Fibroblast of lung (primary cell): ENCODE measurements around the gene CCDC171.

Experiments used
- CTCF ChIP-seq, 2 donors: IDR thresholded peaks in 1 of 2; conservative IDR thresholded peaks in 1 of 2; 1 replicate in 1 of 2; 2 replicates in 1 of 2; pipeline ENCODE4 v1.5.1; 2011 to 2012; ENCODE audit warnings: low read length in 2 of 2, control low read depth in 1 of 2, inconsistent platforms in 1 of 2, low read depth in 1 of 2, mild to moderate bottlenecking in 1 of 2
- EZH2 ChIP-seq: IDR thresholded peaks from 2 replicates; pipeline ENCODE4 v1.5.1; 2012; ENCODE audit warnings: low read length, control low read depth, mild to moderate bottlenecking; ENCODE audit errors: missing control alignments

GRCh38 chr9:15640121-15640520 is 87.3 kb downstream of the CCDC171 start:
- TF ChIP-seq EZH2 (no peak), CTCF (conservative IDR thresholded peaks at IDR 0.05 in 1 of 2, IDR thresholded peaks at IDR 0.05 in 1 of 2; ENCODE audit: low read depth in 1 of 2, low read length in 2 of 2) (no peak)
